HepG2 (cell line): ENCODE data around the gene CDH2. TPM values are rescaled to one million over a fixed set of nuclear protein-coding genes. Genes with fewer than 3 reads are reported as not detected.

ENCODE experiments used
- CEBPB ChIP-seq: IDR thresholded peaks from 2 replicates; pipeline ENCODE4 v1.6.1; 2011; ENCODE audit warnings: low read depth, low read length, improper control_type of control experiment, borderline replicate concordance
- CEBPG ChIP-seq: IDR thresholded peaks from 2 replicates; pipeline ENCODE4 v1.6.1; 2016
- ELF1 ChIP-seq: sonication (generic); formaldehyde crosslinking; IDR thresholded peaks from 2 replicates; pipeline ENCODE4 v1.4.0; 2020; ENCODE audit warnings: missing genetic modification reagents
- MAF1 ChIP-seq: sonication (generic); formaldehyde crosslinking; IDR thresholded peaks from 2 replicates; pipeline ENCODE4 v1.5.0; 2020; ENCODE audit warnings: missing genetic modification reagents, borderline replicate concordance
- MLLT10 ChIP-seq: sonication (generic); formaldehyde crosslinking; IDR thresholded peaks from 2 replicates; pipeline ENCODE4 v1.4.0; 2020; ENCODE audit warnings: missing genetic modification reagents
- MLXIP ChIP-seq: sonication (generic); formaldehyde crosslinking; IDR thresholded peaks from 2 replicates; pipeline ENCODE4 v1.9.0; 2021; ENCODE audit warnings: missing genetic modification reagents, borderline replicate concordance
- NFRKB ChIP-seq: fragments of 450-650 bp; IDR thresholded peaks from 2 replicates; pipeline ENCODE4 v1.6.1; 2017
- NFYB ChIP-seq: sonication (generic); formaldehyde crosslinking; IDR thresholded peaks from 2 replicates; pipeline ENCODE4 v1.4.0; 2020; ENCODE audit warnings: missing genetic modification reagents
- SOX13 ChIP-seq, 3 experiments: fragments of 450-650 bp in 1 of 3; sonication (generic) in 1 of 3; formaldehyde crosslinking in 1 of 3; IDR thresholded peaks in 2 of 3; conservative IDR thresholded peaks in 1 of 3; 2 replicates each; pipeline versions ENCODE4 v1.5.0 to v1.6.1; 2016 to 2020; ENCODE audit warnings: antibody characterized with exemption in 1 of 3, mild to moderate bottlenecking in 1 of 3, missing compliant biosample characterization in 1 of 3, missing genetic modification reagents in 1 of 3, moderate library complexity in 1 of 3
- TERF1 ChIP-seq: sonication (generic); formaldehyde crosslinking; IDR thresholded peaks from 2 replicates; pipeline ENCODE4 v1.8.0; 2022; ENCODE audit warnings: mild to moderate bottlenecking, missing genetic modification reagents, moderate library complexity
- TOE1 ChIP-seq: sonication (generic); formaldehyde crosslinking; IDR thresholded peaks from 2 replicates; pipeline ENCODE4 v1.4.0; 2020; ENCODE audit warnings: mild to moderate bottlenecking, missing genetic modification reagents
- ZNF263 ChIP-seq: sonication (generic); formaldehyde crosslinking; IDR thresholded peaks from 2 replicates; pipeline ENCODE4 v1.4.0; 2020; ENCODE audit warnings: missing genetic modification reagents
- ZNF772 ChIP-seq: sonication (generic); formaldehyde crosslinking; IDR thresholded peaks from 2 replicates; pipeline ENCODE4 v1.5.0; 2020; ENCODE audit warnings: mild to moderate bottlenecking, missing genetic modification reagents
- ZNF775 ChIP-seq: sonication (generic); formaldehyde crosslinking; IDR thresholded peaks from 2 replicates; pipeline ENCODE4 v1.4.0; 2020; ENCODE audit warnings: missing genetic modification reagents, mild to moderate bottlenecking, moderate library complexity, borderline replicate concordance
- ZNF879 ChIP-seq: sonication (generic); formaldehyde crosslinking; IDR thresholded peaks from 2 replicates; pipeline ENCODE4 v1.8.1; 2023; ENCODE audit warnings: missing genetic modification reagents
- ZSCAN30 ChIP-seq: sonication (generic); formaldehyde crosslinking; IDR thresholded peaks from 2 replicates; pipeline ENCODE4 v1.5.0; 2020; ENCODE audit warnings: mild to moderate bottlenecking, missing genetic modification reagents
- polyA plus RNA-seq, 8 experiments: library from polyadenylated mRNA; depleted of rRNA in 3 of 8; stranded (reverse) in 7 of 8; unstranded in 1 of 8; fragments of >200 nt; fragmentation: Illumina TruSeq in 4 of 8; extraction: Trizol in 4 of 8; gene quantifications; 2 replicates each; pipeline versions ENCODE4 v1.2.1 to v1.2.3, GENCODE V29; 2011 to 2016; ENCODE audit warnings: low read depth in 4 of 8, missing spikeins in 1 of 8, mixed read lengths in 1 of 8; ENCODE audit not compliant: insufficient read depth in 1 of 8
- total RNA-seq, 5 experiments: library from RNA; depleted of rRNA; stranded (reverse); fragments of >200 nt; fragmentation: Illumina TruSeq; extraction: Trizol; gene quantifications; 2 replicates each; pipeline ENCODE4 v1.2.3, GENCODE V29; 2016; ENCODE audit warnings: low read depth in 1 of 5

CDH2 gene
- total and polyA plus RNA-seq, 2 of the 13 experiments (the other 11 are each of a cell fraction or from before 2014, with no cell fraction given), result 18.6 to 36.1 TPM

- no peak for TF ChIP-seq ELF1 (CRISPR knock-in tag)
- no peak for TF ChIP-seq TERF1 (CRISPR knock-in tag)
- TF ChIP-seq ZNF263 (CRISPR knock-in tag), result no peak
- TF ChIP-seq MAF1 (CRISPR knock-in tag), result no peak
- no peak for TF ChIP-seq NFRKB
- no peak for TF ChIP-seq ZSCAN30
- TF ChIP-seq SOX13 (IDR thresholded peaks at IDR 0.05), result no peak
- no peak for TF ChIP-seq SOX13 (CRISPR knock-in tag; conservative IDR thresholded peaks at IDR 0.05 in 1 of 2, IDR thresholded peaks at IDR 0.05 in 1 of 2)
- TF ChIP-seq ZNF775 (CRISPR knock-in tag), result no peak
- TF ChIP-seq CEBPB, result no peak
- no peak for TF ChIP-seq TOE1 (CRISPR knock-in tag)
- TF ChIP-seq NFYB (CRISPR knock-in tag), result no peak
- no peak for TF ChIP-seq CEBPG (CRISPR knock-in tag)
- TF ChIP-seq MLLT10 (CRISPR knock-in tag), result no peak
- TF ChIP-seq MLXIP, result no peak
- TF ChIP-seq ZNF772 (CRISPR knock-in tag), result no peak
- TF ChIP-seq ZNF879 (CRISPR knock-in tag), result no peak
Observed at GRCh38 chr18:28151434-28151833, 25.5 kb downstream of the CDH2 start (continued).
